Osteocyte (in vitro differentiated cells): Measurements from ENCODE around the gene FAM200C. TPM values are rescaled to one million over a fixed set of nuclear protein-coding genes. Genes with fewer than 3 reads are reported as not detected.
A peak's percentile ranks its signal among the peaks of the same experiment; 100 is the strongest.

Experiments used
- DNase-seq: peaks from one replicate; pipeline ENCODE4 v3.0.0; 2021; ENCODE audit warnings: mixed read lengths; ENCODE audit not compliant: unreplicated experiment; ENCODE audit errors: extremely low spot score
- H3K27ac Mint-ChIP-seq: one replicate; pipeline ENCODE4 v1.8.0; 2021; ENCODE audit warnings: mild to moderate bottlenecking, mixed read lengths; ENCODE audit not compliant: unreplicated experiment
- H3K27me3 Mint-ChIP-seq: one replicate; pipeline ENCODE4 v1.8.0; 2021; ENCODE audit warnings: mixed read lengths; ENCODE audit not compliant: unreplicated experiment
- H3K36me3 Mint-ChIP-seq: one replicate; pipeline ENCODE4 v1.8.0; 2021; ENCODE audit warnings: mixed read lengths; ENCODE audit not compliant: unreplicated experiment
- H3K4me1 Mint-ChIP-seq: one replicate; pipeline ENCODE4 v1.8.0; 2021; ENCODE audit warnings: mixed read lengths; ENCODE audit not compliant: unreplicated experiment
- H3K4me3 Mint-ChIP-seq: one replicate; pipeline ENCODE4 v1.8.0; 2021; ENCODE audit warnings: mild to moderate bottlenecking, moderate library complexity, mixed read lengths; ENCODE audit not compliant: unreplicated experiment
- H3K9me3 Mint-ChIP-seq: one replicate; pipeline ENCODE4 v1.8.0; 2021; ENCODE audit warnings: mixed read lengths; ENCODE audit not compliant: unreplicated experiment
- CTCF ChIP-seq: fragments of 200-600 bp; sonication (generic); IDR thresholded peaks from 2 replicates; pipeline ENCODE4 v1.5.0; 2021; ENCODE audit warnings: antibody characterized with exemption, mild to moderate bottlenecking, moderate library complexity
- long read RNA-seq: library from polyadenylated mRNA; unstranded; transcript quantifications from one replicate; pipeline ENCODE4 v2.0.0, GENCODE V29; 2021
- total RNA-seq: library from RNA; stranded (reverse); gene quantifications from 2 replicates; pipeline ENCODE4 v1.2.1, GENCODE V29; 2021

FAM200C gene
- 4.3 and 6.2 TPM in 2 replicates for total RNA-seq
- long read RNA-seq, transcript ZBED8-201 (2 exons, 2,851 nt), result major isoform, 64 of 78 reads
- long read RNA-seq, transcript ZBED8-202 (3 exons, 2,484 nt), result minor isoform, 7 of 78 reads
- long read RNA-seq, partial matches to known transcripts, result 0 of 78 reads
- long read RNA-seq, other reads (novel, unspliced or antisense), result 7 of 78 reads

- no peak for TF ChIP-seq CTCF
- Mint-ChIP-seq H3K27ac (peak within 1 kb of the TSS; percentile 95), H3K4me3 (peak within 1 kb of the TSS; percentile 91), H3K4me1 (peaks cover 22% of the 10 kb centered on the region), H3K9me3 (no peaks in the 10 kb centered on the region), H3K36me3 (peaks cover 19% of the 10 kb centered on the region), H3K27me3 (no peaks in the 10 kb centered on the region)
- DNase-seq, result peak; percentile 97
Measured at GRCh38 chr5:160399402-160400353, at the start of gene FAM200C. FAM200C (minus strand) TSS chr5:160400054; CDS start chr5:160395490, 4,564 bp downstream.

GRCh38 chr5:160449458-160449857 is 49.6 kb upstream of the FAM200C start:
- no peak for DNase-seq
- Mint-ChIP-seq H3K4me3 (no peak overlapping the region), H3K27me3 (peaks cover 44% of the 10 kb centered on the region), H3K4me1 (no peaks in the 10 kb centered on the region), H3K36me3 (no peaks in the 10 kb centered on the region), H3K27ac (no peak overlapping the region), H3K9me3 (peaks cover 4% of the 10 kb centered on the region)
- no peak for TF ChIP-seq CTCF

GRCh38 chr5:160448886-160449285 is 49.0 kb upstream of the FAM200C start:
- Mint-ChIP-seq H3K27me3 (peaks cover 46% of the 10 kb centered on the region), H3K4me3 (no peak overlapping the region), H3K36me3 (no peaks in the 10 kb centered on the region), H3K9me3 (peaks cover 4% of the 10 kb centered on the region), H3K27ac (no peak overlapping the region), H3K4me1 (no peaks in the 10 kb centered on the region)
- no peak for DNase-seq
- TF ChIP-seq CTCF, result no peak

- Mint-ChIP-seq H3K4me1 (no peaks in the 10 kb centered on the region), H3K27me3 (peaks cover 42% of the 10 kb centered on the region), H3K9me3 (peaks cover 4% of the 10 kb centered on the region), H3K4me3 (no peak overlapping the region), H3K36me3 (no peaks in the 10 kb centered on the region), H3K27ac (no peak overlapping the region)
- no peak for DNase-seq
- TF ChIP-seq CTCF, result no peak
Measured at GRCh38 chr5:160445751-160446150, 45.9 kb upstream of the FAM200C start.

- no peak for DNase-seq
- no peaks in the 10 kb centered on the region for H3K4me1 Mint-ChIP-seq
- H3K9me3 Mint-ChIP-seq, result peaks cover 4% of the 10 kb centered on the region
- H3K4me3 Mint-ChIP-seq, result no peak overlapping the region
- H3K27ac Mint-ChIP-seq, result no peak overlapping the region
- peaks cover 43% of the 10 kb centered on the region for H3K27me3 Mint-ChIP-seq
- TF ChIP-seq CTCF, result no peak
- H3K36me3 Mint-ChIP-seq, result no peaks in the 10 kb centered on the region
Measured at GRCh38 chr5:160445132-160445531, 45.3 kb upstream of the FAM200C start.
